Activated T-cell treated with anti-CD3 and anti-CD28 coated beads, Interleukin-2, amount 50 U/mL, for 48 hours (primary cell): ENCODE data around the gene SPHK1.

Experiments used
- DNase-seq, 2 experiments: peaks; one replicate each; pipeline ENCODE4 v3.0.0-alpha.2; 2020

Gene SPHK1

DNA sequence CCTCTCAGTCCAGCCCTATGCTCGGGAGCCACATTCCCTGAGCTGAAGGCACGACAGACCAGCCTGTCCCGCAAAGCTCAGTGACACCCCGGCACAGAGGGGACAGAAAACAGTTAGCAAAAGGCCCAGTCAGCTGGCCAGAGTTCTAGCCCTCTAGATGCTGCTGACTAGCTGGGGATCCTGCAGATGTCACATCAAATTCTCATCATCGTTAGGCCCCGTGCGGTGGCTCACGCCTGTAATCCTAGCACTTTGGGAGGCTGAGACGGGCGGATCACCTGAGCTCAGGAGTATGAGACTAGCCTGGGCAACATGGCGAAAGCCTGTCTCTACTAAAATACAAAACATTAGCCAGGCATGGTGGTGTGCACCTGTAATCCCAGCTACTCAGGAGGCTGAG, 51.3 kb downstream of the SPHK1 start:
- DNase-seq = no peak
